Eye (tissue), 1 donor: ENCODE data around the gene ZBTB32.
"Not testable (repeated sequence)": the region's sequence is repeated elsewhere in the genome, so short reads cannot be mapped to it uniquely, and the experiment has no call there.

Source experiments
- DNase-seq: peaks from one replicate; pipeline ENCODE4 v3.0.0-alpha.2; 2015

The ZBTB32 gene

DNA sequence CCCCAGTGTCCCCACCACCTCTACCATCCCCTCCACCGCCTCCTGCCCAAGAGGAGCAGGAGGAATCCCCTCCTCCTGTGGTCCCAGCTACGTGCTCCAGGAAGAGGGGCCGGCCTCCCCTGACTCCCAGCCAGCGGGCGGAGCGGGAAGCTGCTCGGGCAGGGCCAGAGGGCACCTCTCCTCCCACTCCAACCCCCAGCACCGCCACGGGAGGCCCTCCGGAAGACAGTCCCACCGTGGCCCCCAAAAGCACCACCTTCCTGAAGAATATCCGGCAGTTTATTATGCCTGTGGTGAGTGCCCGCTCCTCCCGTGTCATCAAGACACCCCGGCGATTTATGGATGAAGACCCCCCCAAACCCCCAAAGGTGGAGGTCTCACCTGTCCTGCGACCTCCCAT is 16.3 kb downstream of the ZBTB32 start:
- DNase-seq = no peak

DNA sequence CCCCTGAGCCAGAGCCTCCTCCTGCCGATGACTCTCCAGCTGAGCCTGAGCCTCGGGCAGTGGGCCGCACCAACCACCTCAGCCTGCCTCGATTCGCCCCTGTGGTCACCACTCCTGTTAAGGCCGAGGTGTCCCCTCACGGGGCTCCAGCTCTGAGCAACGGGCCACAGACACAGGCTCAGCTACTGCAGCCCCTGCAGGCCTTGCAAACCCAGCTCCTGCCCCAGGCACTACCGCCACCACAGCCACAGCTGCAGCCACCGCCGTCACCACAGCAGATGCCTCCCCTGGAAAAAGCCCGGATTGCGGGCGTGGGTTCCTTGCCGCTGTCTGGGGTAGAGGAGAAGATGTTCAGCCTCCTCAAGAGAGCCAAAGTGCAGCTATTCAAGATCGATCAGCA is 17.0 kb downstream of the ZBTB32 start:
- no peak for DNase-seq

GRCh38 chr19:35722461-35722860 is 18.1 kb downstream of the ZBTB32 start:
- DNase-seq = no peak

- DNase-seq = no peak
These were observed 18.5 kb downstream of the ZBTB32 start for GRCh38 chr19:35722897-35723296.

- no peak for DNase-seq
These were observed 19.3 kb downstream of the ZBTB32 start for GRCh38 chr19:35723671-35724070.

DNA sequence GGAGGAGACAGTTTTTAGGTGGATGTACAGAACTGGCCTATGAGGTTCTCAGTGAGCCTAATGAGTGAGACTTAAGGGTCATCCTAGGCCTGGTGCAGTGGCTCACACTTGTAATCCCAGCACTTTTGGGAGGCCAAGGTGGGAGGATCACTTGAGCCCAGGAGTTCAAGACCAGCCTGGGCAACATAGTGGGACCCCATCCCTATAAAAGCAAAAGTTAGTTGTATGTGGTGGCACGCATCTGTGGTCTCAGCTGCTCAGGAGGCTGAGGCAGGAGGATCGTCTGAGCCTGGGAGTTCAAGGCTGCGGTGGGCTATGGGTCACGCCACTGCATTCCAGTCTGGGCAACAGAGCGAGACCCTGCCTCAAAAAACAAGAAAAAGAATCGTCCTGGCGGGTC is 19.8 kb downstream of the ZBTB32 start:
- not testable (repeated sequence) for DNase-seq

GRCh38 chr19:35724560-35724959 is 20.2 kb downstream of the ZBTB32 start:
- no peak for DNase-seq

DNA sequence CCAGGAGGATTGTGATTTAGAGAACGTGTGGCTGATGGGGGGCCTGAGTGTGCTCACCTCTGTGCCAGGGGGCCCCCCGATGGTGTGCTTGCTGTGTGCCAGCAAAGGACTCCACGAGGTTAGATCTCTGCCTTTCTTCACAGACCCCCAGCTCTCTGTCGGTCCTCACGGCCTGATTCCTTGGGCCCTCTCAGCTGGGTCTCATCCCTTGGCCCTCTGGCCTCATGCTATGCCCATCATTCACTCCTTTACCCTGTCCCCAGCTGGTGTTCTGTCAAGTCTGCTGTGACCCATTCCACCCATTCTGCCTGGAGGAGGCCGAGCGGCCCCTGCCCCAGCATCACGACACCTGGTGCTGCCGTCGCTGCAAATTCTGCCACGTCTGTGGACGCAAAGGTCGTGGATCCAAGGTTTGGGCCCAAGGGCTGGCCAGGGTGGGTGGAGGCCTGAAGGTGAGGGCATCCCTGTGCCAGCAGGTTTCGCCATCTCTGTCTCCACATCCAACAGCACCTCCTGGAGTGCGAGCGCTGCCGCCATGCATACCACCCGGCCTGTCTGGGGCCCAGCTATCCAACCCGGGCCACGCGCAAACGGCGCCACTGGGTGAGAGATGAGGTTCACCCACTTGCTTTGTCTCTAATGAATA is 21.0 kb downstream of the ZBTB32 start:
- DNase-seq = no peak

GRCh38 chr19:35727053-35727955 is 22.9 kb downstream of the ZBTB32 start:
- DNase-seq = no peak

DNA sequence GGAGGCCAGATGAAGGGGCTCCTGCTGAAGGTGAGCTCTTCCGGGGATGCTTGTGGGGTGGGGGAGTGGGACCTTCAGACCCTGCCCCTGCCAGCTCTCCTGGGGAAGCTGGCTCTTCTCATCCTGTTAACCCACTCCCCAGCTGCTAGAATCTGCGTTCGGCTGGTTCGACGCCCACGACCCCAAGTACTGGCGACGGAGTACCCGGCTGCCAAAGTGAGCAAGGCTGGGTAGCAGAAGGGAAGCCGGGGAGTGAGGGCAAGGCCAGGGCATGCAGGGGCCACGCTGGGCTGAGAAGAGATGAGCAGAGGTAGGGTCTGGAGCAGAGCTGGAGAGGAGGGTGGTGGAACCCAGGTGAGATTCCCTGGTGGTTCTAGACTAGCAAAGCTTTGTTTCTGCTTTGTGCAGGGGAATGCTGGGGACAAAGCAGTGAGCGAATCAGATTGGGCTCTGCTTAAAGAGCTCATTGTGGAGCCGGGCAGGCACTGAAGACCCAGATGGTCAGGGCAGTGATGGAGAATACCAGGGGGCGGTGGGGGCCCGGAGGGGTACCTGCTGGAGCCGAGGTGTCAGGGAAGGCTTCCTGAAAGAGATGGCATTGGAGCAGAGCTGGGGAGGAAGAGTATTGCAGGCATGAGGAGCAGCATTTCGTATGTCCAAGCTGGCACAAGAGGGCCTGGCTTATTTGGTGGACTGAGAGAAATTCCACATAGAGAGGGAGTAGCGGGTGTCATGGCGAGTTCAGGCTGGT is 23.8 kb downstream of the ZBTB32 start:
- no peak for DNase-seq

DNA sequence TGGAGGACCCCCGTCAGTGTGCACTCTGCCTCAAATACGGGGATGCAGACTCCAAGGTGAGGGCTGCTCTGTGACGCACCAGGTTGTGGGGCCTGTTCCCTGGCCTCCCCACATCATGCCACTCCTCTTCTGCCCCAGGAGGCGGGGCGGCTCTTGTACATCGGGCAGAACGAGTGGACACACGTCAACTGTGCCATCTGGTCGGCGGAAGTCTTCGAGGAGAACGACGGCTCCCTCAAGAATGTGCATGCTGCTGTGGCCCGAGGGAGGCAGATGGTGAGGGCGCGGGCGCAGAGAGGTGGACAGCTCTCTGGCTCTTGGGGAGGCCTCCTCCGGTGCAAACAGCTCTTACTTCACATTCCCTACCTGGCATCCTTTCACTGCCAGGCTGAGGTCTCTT is 24.7 kb downstream of the ZBTB32 start:
- DNase-seq = no peak

DNA sequence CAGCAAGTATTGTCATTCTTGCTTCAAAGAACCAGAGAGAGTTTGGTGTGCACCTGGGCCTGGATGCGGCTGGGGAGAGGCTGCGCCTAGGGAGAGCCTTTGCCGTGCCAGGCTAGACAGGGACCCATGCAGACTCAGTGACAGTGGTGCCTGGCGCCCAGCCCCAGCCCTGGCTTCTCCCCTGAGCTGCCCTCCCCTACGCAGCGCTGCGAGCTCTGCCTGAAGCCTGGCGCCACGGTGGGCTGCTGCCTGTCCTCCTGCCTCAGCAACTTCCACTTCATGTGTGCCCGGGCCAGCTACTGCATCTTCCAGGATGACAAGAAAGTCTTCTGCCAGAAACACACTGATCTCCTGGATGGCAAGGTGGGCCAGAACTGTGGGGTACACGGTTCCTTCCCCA is 25.4 kb downstream of the ZBTB32 start:
- no peak for DNase-seq

GRCh38 chr19:35730326-35730725 is 26.0 kb downstream of the ZBTB32 start:
- no peak for DNase-seq

DNA sequence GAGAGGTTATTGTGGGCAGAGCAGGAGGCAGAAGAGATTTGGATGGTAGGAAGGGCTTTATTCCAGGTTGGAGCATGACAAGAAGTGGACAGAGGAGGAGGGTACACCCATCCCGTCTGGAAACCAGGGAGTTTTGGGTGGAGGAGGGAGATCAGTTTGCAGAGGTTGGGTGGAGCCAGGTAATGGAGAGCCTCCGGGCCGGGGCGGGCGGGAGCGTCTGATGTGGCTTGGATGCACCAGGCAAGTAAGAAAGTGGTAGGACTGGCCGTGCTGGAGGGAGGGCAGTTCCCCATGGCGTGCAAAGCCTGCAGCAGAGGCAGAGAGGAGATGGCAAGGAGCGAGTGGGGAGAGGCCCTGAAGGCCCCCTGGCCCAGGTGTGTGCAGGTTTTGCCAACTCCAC is 27.0 kb downstream of the ZBTB32 start:
- DNase-seq = no peak

DNA sequence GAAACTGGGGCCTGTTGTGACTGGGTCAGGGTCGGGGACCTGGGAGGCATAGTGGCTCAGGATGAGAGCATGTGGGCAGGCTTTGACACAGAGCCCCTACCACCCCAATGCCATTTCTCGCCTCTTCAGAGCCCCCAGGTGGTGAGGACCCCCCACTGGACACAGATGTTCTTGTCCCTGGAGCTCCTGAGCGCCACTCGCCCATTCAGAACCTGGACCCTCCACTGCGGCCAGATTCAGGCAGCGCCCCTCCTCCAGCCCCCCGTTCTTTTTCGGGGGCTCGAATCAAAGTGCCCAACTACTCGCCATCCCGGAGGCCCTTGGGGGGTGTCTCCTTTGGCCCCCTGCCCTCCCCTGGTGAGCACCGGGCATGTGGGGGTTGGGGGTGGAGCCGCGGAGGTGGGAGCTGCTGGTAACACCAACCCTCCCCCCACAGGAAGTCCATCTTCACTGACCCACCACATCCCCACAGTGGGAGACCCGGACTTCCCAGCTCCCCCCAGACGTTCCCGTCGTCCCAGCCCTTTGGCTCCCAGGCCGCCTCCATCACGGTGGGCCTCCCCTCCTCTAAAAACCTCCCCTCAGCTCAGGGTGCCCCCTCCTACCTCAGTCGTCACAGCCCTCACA is 27.5 kb downstream of the ZBTB32 start:
- no peak for DNase-seq

DNA sequence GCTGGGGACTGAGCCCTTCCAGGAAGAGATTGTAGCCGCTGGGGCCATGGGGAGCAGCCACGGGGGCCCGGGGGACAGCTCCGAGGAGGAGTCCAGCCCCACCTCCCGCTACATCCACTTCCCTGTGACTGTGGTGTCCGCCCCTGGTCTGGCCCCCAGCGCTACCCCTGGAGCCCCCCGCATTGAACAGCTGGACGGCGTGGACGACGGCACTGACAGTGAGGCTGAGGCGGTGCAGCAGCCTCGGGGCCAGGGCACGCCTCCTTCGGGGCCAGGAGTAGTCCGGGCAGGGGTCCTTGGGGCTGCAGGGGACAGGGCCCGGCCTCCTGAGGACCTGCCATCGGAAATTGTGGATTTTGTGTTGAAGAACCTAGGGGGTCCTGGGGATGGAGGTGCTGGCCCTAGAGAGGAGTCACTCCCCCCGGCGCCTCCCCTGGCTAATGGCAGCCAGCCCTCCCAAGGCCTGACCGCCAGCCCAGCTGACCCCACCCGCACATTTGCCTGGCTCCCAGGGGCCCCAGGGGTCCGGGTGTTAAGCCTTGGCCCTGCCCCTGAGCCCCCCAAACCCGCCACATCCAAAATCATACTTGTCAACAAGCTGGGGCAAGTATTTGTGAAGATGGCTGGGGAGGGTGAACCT is 28.3 kb downstream of the ZBTB32 start:
- no peak for DNase-seq

GRCh38 chr19:35733180-35734125 is 29.1 kb downstream of the ZBTB32 start:
- DNase-seq = no peak

- no peak for DNase-seq
These were observed 29.9 kb downstream of the ZBTB32 start for GRCh38 chr19:35734273-35734672.

- DNase-seq = no peak
These were observed 30.5 kb downstream of the ZBTB32 start for GRCh38 chr19:35734889-35735288.

GRCh38 chr19:35736913-35737886 is 32.8 kb downstream of the ZBTB32 start:
- no peak for DNase-seq
